Loucy (cell line): ENCODE measurements around the gene CCDC158.

Source experiments
- CTCF ChIP-seq: fragments of 200-600 bp; sonication (generic); conservative IDR thresholded peaks from 2 replicates; pipeline ENCODE4 v1.5.1; 2014; ENCODE audit warnings: mild to moderate bottlenecking, antibody characterized with exemption, low read length
- EZH2phosphoT487 ChIP-seq: fragments of 200-600 bp; IDR thresholded peaks from 2 replicates; pipeline ENCODE4 v1.6.1; 2018; ENCODE audit warnings: antibody characterized with exemption, mild to moderate bottlenecking, moderate library complexity, borderline replicate concordance

- no peak for TF ChIP-seq CTCF
- no peak for TF ChIP-seq EZH2phosphoT487
Measured at GRCh38 chr4:76441881-76442280, 20.9 kb upstream of the CCDC158 start.
